ENCODE measurements around the gene CENPP. TPM values are rescaled to one million over a fixed set of nuclear protein-coding genes. Genes with fewer than 3 reads are reported as not detected.

Gene CENPP
- total and polyA plus RNA-seq, 3 experiments from 2014 or later, result 2.5 to 20.9 (median 19.5) TPM

GRCh38 chr9:92385477-92385876, 59.7 kb downstream of the CENPP start:
- DNase-seq, result no peak
- Histone ChIP-seq H3K27me3 (ENCODE audit: insufficient read depth, low read length, poor library complexity, severe bottlenecking) (no peaks in the 10 kb centered on the region), H3K27ac (ENCODE audit: low read depth, low read length) (no peak overlapping the region), H3K4me3 (ENCODE audit: low read length) (no peak overlapping the region), H3K9me3 (ENCODE audit: low read length) (no peaks in the 10 kb centered on the region), H3K4me1 (ENCODE audit: insufficient read depth, low read length) (no peaks in the 10 kb centered on the region), H3K36me3 (ENCODE audit: insufficient read depth, low read length) (no peaks in the 10 kb centered on the region)
- no peaks in the 10 kb centered on the region for H3K27me3 Mint-ChIP-seq
- CTCF ChIA-PET, result no interaction called here
- peaks cover 0 to 6% (median 2%) of the 10 kb centered on the region in 3 donors for H3K4me1 Mint-ChIP-seq
- no peak overlapping the region for H3K4me3 Mint-ChIP-seq
- H3K27ac Mint-ChIP-seq, result peak overlapping the region in 1 of 8 donors; percentile 30
- no peaks in the 10 kb centered on the region for H3K9me3 Mint-ChIP-seq
- POLR2A ChIA-PET, result no interaction called here
- H3K36me3 Mint-ChIP-seq, result peaks cover 0 to 9% (median 3%) of the 10 kb centered on the region in 3 donors

GRCh38 chr9:92385953-92386352, 60.2 kb downstream of the CENPP start:
- no peaks in the 10 kb centered on the region for H3K9me3 Mint-ChIP-seq
- no peak for DNase-seq
- POLR2A ChIA-PET, result no interaction called here

GRCh38 chr9:92392690-92393089, 66.9 kb downstream of the CENPP start:
- no peak for DNase-seq
- no peaks in the 10 kb centered on the region for H3K9me3 Mint-ChIP-seq
- Histone ChIP-seq H3K9me3 (ENCODE audit: low read length) (no peaks in the 10 kb centered on the region), H3K4me3 (ENCODE audit: low read length) (no peak overlapping the region), H3K27ac (ENCODE audit: low read depth, low read length) (no peak overlapping the region), H3K27me3 (ENCODE audit: insufficient read depth, low read length, poor library complexity, severe bottlenecking) (no peaks in the 10 kb centered on the region), H3K4me1 (ENCODE audit: insufficient read depth, low read length) (no peaks in the 10 kb centered on the region), H3K36me3 (ENCODE audit: insufficient read depth, low read length) (no peaks in the 10 kb centered on the region)
- no peaks in the 10 kb centered on the region for H3K27me3 Mint-ChIP-seq
- H3K4me3 Mint-ChIP-seq, result no peak overlapping the region
- POLR2A ChIA-PET, result no interaction called here
- H3K27ac Mint-ChIP-seq, result no peak overlapping the region
- peaks cover 0 to 2% (median 0%) of the 10 kb centered on the region in 3 donors for H3K36me3 Mint-ChIP-seq
- CTCF ChIA-PET, result no interaction called here
- H3K4me1 Mint-ChIP-seq, result no peaks in the 10 kb centered on the region

More at GRCh38 chr9:92385953-92386352, 60.2 kb downstream of the CENPP start:
- no peak overlapping the region for H3K4me3 ChIP-seq (ENCODE audit: low read length)
- H3K4me1 ChIP-seq (ENCODE audit: insufficient read depth, low read length), result no peaks in the 10 kb centered on the region
- H3K27ac ChIP-seq (ENCODE audit: low read depth, low read length), result no peak overlapping the region
- Mint-ChIP-seq H3K36me3 (peaks cover 0 to 9% (median 3%) of the 10 kb centered on the region in 3 donors), H3K27ac (no peak overlapping the region), H3K27me3 (no peaks in the 10 kb centered on the region), H3K4me1 (peaks cover 0 to 6% (median 2%) of the 10 kb centered on the region in 3 donors), H3K4me3 (no peak overlapping the region)
- H3K36me3 ChIP-seq (ENCODE audit: insufficient read depth, low read length), result no peaks in the 10 kb centered on the region
- no peaks in the 10 kb centered on the region for H3K27me3 ChIP-seq (ENCODE audit: insufficient read depth, low read length, poor library complexity, severe bottlenecking)
- CTCF ChIA-PET, result no interaction called here
- H3K9me3 ChIP-seq (ENCODE audit: low read length), result no peaks in the 10 kb centered on the region

GRCh38 chr9:92393686-92394085, 67.9 kb downstream of the CENPP start:
- no peaks in the 10 kb centered on the region for H3K27me3 Mint-ChIP-seq
- no peak overlapping the region for H3K4me3 ChIP-seq (ENCODE audit: low read length)
- H3K4me1 Mint-ChIP-seq, result no peaks in the 10 kb centered on the region
- H3K27ac ChIP-seq (ENCODE audit: low read depth, low read length), result no peak overlapping the region
- H3K4me3 Mint-ChIP-seq, result no peak overlapping the region
- no peaks in the 10 kb centered on the region for H3K36me3 ChIP-seq (ENCODE audit: insufficient read depth, low read length)
- peaks cover 0 to 2% (median 0%) of the 10 kb centered on the region in 3 donors for H3K36me3 Mint-ChIP-seq
- POLR2A ChIA-PET, result no interaction called here
- H3K27me3 ChIP-seq (ENCODE audit: insufficient read depth, low read length, poor library complexity, severe bottlenecking), result no peaks in the 10 kb centered on the region
- H3K27ac Mint-ChIP-seq, result peak overlapping the region in 1 of 8 donors; percentile 54
- no peaks in the 10 kb centered on the region for H3K9me3 Mint-ChIP-seq
- CTCF ChIA-PET, result no interaction called here
- no peaks in the 10 kb centered on the region for H3K9me3 ChIP-seq (ENCODE audit: low read length)
- DNase-seq, result no peak
- H3K4me1 ChIP-seq (ENCODE audit: insufficient read depth, low read length), result no peaks in the 10 kb centered on the region

- DNase-seq, result no peak
- ChIA-PET CTCF (no interaction called here), POLR2A (no interaction called here)
- H3K27me3 ChIP-seq (ENCODE audit: insufficient read depth, low read length, poor library complexity, severe bottlenecking), result no peaks in the 10 kb centered on the region
- H3K4me1 ChIP-seq (ENCODE audit: insufficient read depth, low read length), result no peaks in the 10 kb centered on the region
- H3K36me3 ChIP-seq (ENCODE audit: insufficient read depth, low read length), result no peaks in the 10 kb centered on the region
- Mint-ChIP-seq H3K27me3 (no peaks in the 10 kb centered on the region), H3K27ac (no peak overlapping the region), H3K36me3 (peaks cover 0 to 2% (median 0%) of the 10 kb centered on the region in 3 donors), H3K9me3 (no peaks in the 10 kb centered on the region), H3K4me1 (no peaks in the 10 kb centered on the region), H3K4me3 (no peak overlapping the region)
- H3K9me3 ChIP-seq (ENCODE audit: low read length), result no peaks in the 10 kb centered on the region
- H3K27ac ChIP-seq (ENCODE audit: low read depth, low read length), result no peak overlapping the region
- H3K4me3 ChIP-seq (ENCODE audit: low read length), result no peak overlapping the region
These were observed 69.9 kb downstream of the CENPP start for GRCh38 chr9:92395617-92396016.

GRCh38 chr9:92397853-92398252, 72.1 kb downstream of the CENPP start:
- peaks cover 0 to 2% (median 0%) of the 10 kb centered on the region in 3 donors for H3K4me1 Mint-ChIP-seq
- no peaks in the 10 kb centered on the region for H3K9me3 Mint-ChIP-seq
- no peak overlapping the region for H3K4me3 ChIP-seq (ENCODE audit: low read length)
- ChIA-PET CTCF (no interaction called here), POLR2A (no interaction called here)
- no peaks in the 10 kb centered on the region for H3K9me3 ChIP-seq (ENCODE audit: low read length)
- no peak overlapping the region for H3K27ac ChIP-seq (ENCODE audit: low read depth, low read length)
- no peaks in the 10 kb centered on the region for H3K27me3 Mint-ChIP-seq
- H3K36me3 Mint-ChIP-seq, result peaks cover 0 to 2% (median 0%) of the 10 kb centered on the region in 3 donors
- H3K4me1 ChIP-seq (ENCODE audit: insufficient read depth, low read length), result no peaks in the 10 kb centered on the region
- H3K27ac Mint-ChIP-seq, result no peak overlapping the region
- DNase-seq, result no peak
- H3K36me3 ChIP-seq (ENCODE audit: insufficient read depth, low read length), result no peaks in the 10 kb centered on the region
- no peaks in the 10 kb centered on the region for H3K27me3 ChIP-seq (ENCODE audit: insufficient read depth, low read length, poor library complexity, severe bottlenecking)
- no peak overlapping the region for H3K4me3 Mint-ChIP-seq

- no peak overlapping the region for H3K4me3 ChIP-seq (ENCODE audit: low read length)
- no peaks in the 10 kb centered on the region for H3K9me3 ChIP-seq (ENCODE audit: low read length)
- H3K4me1 ChIP-seq (ENCODE audit: insufficient read depth, low read length), result peaks cover 22% of the 10 kb centered on the region
- Mint-ChIP-seq H3K27ac (peak overlapping the region in 1 of 8 donors; percentile 22), H3K36me3 (peaks cover 0 to 1% (median 0%) of the 10 kb centered on the region in 3 donors), H3K4me3 (no peak overlapping the region), H3K27me3 (no peaks in the 10 kb centered on the region), H3K4me1 (peaks cover 19 to 36% (median 26%) of the 10 kb centered on the region in 3 donors), H3K9me3 (no peaks in the 10 kb centered on the region)
- ChIA-PET CTCF (no interaction called here), POLR2A (no interaction called here)
- no peak overlapping the region for H3K27ac ChIP-seq (ENCODE audit: low read depth, low read length)
- no peak for DNase-seq
- H3K36me3 ChIP-seq (ENCODE audit: insufficient read depth, low read length), result no peaks in the 10 kb centered on the region
- H3K27me3 ChIP-seq (ENCODE audit: insufficient read depth, low read length, poor library complexity, severe bottlenecking), result no peaks in the 10 kb centered on the region
These were observed 76.6 kb downstream of the CENPP start for GRCh38 chr9:92402360-92402759.

- Histone ChIP-seq H3K4me1 (ENCODE audit: insufficient read depth, low read length) (peaks cover 22% of the 10 kb centered on the region), H3K4me3 (ENCODE audit: low read length) (no peak overlapping the region), H3K36me3 (ENCODE audit: insufficient read depth, low read length) (no peaks in the 10 kb centered on the region), H3K27me3 (ENCODE audit: insufficient read depth, low read length, poor library complexity, severe bottlenecking) (no peaks in the 10 kb centered on the region), H3K27ac (ENCODE audit: low read depth, low read length) (no peak overlapping the region), H3K9me3 (ENCODE audit: low read length) (no peaks in the 10 kb centered on the region)
- Mint-ChIP-seq H3K27me3 (no peaks in the 10 kb centered on the region), H3K9me3 (no peaks in the 10 kb centered on the region), H3K36me3 (peaks cover 0 to 1% (median 0%) of the 10 kb centered on the region in 3 donors), H3K27ac (no peak overlapping the region), H3K4me3 (no peak overlapping the region), H3K4me1 (peaks cover 19 to 36% (median 26%) of the 10 kb centered on the region in 3 donors)
- DNase-seq, result no peak
- POLR2A ChIA-PET, result no interaction called here
- CTCF ChIA-PET, result no interaction called here
These were observed 77.3 kb downstream of the CENPP start for GRCh38 chr9:92402826-92403745.
